Liver (tissue), 9 donors: ENCODE data around the gene SMC6. TPM values are rescaled to one million over a fixed set of nuclear protein-coding genes. Genes with fewer than 3 reads are reported as not detected.

Experiments
- DNase-seq: peaks from one replicate; pipeline ENCODE4 v3.0.0-alpha.2; 2017; ENCODE audit warnings: low spot score
- H3K27ac ChIP-seq, 2 donors: one replicate each; pipeline ENCODE4 v1.7.0; 2013; ENCODE audit warnings: inconsistent platforms in 2 of 2, low read length in 2 of 2, control low read depth in 1 of 2, low read depth in 1 of 2, mild to moderate bottlenecking in 1 of 2
- H3K27me3 ChIP-seq, 4 donors: one replicate each; pipeline versions ENCODE4 v1.6.1 to v1.7.0; 2013; ENCODE audit warnings: low read length in 3 of 4, inconsistent platforms in 1 of 4, mild to moderate bottlenecking in 1 of 4, moderate library complexity in 1 of 4; ENCODE audit not compliant: control insufficient read depth in 4 of 4, insufficient read depth in 4 of 4
- H3K36me3 ChIP-seq, 4 donors: one replicate each; pipeline versions ENCODE4 v1.6.1 to v1.7.0; 2013; ENCODE audit warnings: low read length in 3 of 4, mild to moderate bottlenecking in 3 of 4, low read depth in 1 of 4, moderate library complexity in 1 of 4; ENCODE audit not compliant: control insufficient read depth in 4 of 4, insufficient read depth in 3 of 4
- H3K4me1 ChIP-seq, 4 donors: one replicate each; pipeline versions ENCODE4 v1.6.1 to v1.7.0; 2013; ENCODE audit warnings: low read length in 3 of 4, mild to moderate bottlenecking in 3 of 4, moderate library complexity in 1 of 4; ENCODE audit not compliant: control insufficient read depth in 4 of 4, insufficient read depth in 4 of 4
- H3K4me3 ChIP-seq, 3 donors: one replicate each; pipeline versions ENCODE4 v1.6.1 to v1.7.0; 2013; ENCODE audit warnings: low read length in 3 of 3, control low read depth in 1 of 3, low read depth in 1 of 3, mild to moderate bottlenecking in 1 of 3
- H3K9ac ChIP-seq, 2 donors: one replicate each; pipeline ENCODE4 v1.7.0; 2013; ENCODE audit warnings: low read length in 2 of 2, mild to moderate bottlenecking in 2 of 2, moderate library complexity in 2 of 2, control low read depth in 1 of 2, low read depth in 1 of 2
- H3K9me3 ChIP-seq, 4 donors: one replicate each; pipeline versions ENCODE4 v1.6.1 to v1.7.0; 2013; ENCODE audit warnings: low read length in 3 of 4; ENCODE audit not compliant: control insufficient read depth in 4 of 4
- ATF3 ChIP-seq: IDR thresholded peaks from 2 replicates; pipeline ENCODE4 v1.6.1; 2016; ENCODE audit warnings: antibody characterized with exemption
- EGR1 ChIP-seq, 2 donors: IDR thresholded peaks; 2 replicates each; pipeline ENCODE4 v1.6.1; 2016 to 2018; ENCODE audit warnings: antibody characterized with exemption in 2 of 2, low read depth in 2 of 2
- FOXA1 ChIP-seq: IDR thresholded peaks from 2 replicates; pipeline ENCODE4 v1.6.1; 2016; ENCODE audit warnings: antibody characterized with exemption
- FOXA2 ChIP-seq: IDR thresholded peaks from 2 replicates; pipeline ENCODE4 v1.6.1; 2016; ENCODE audit warnings: antibody characterized with exemption
- GABPA ChIP-seq, 2 donors: IDR thresholded peaks in 1 of 2; conservative IDR thresholded peaks in 1 of 2; 2 replicates each; pipeline ENCODE4 v1.6.1; 2016; ENCODE audit warnings: antibody characterized with exemption in 2 of 2, mild to moderate bottlenecking in 1 of 2, moderate library complexity in 1 of 2
- HNF4A ChIP-seq, 2 donors: conservative IDR thresholded peaks; 2 replicates each; pipeline ENCODE4 v1.6.1; 2016; ENCODE audit warnings: antibody characterized with exemption in 2 of 2, mild to moderate bottlenecking in 2 of 2
- HNF4G ChIP-seq: IDR thresholded peaks from 2 replicates; pipeline ENCODE4 v1.6.1; 2016; ENCODE audit warnings: antibody characterized with exemption
- JUND ChIP-seq, 2 donors: IDR thresholded peaks; 2 replicates each; pipeline ENCODE4 v1.6.1; 2016; ENCODE audit warnings: antibody characterized with exemption in 2 of 2
- NR2F2 ChIP-seq: IDR thresholded peaks from 2 replicates; pipeline ENCODE4 v1.6.1; 2016; ENCODE audit warnings: antibody characterized with exemption
- RAD21 ChIP-seq, 2 donors: IDR thresholded peaks; 2 replicates each; pipeline ENCODE4 v1.6.1; 2016; ENCODE audit warnings: antibody characterized with exemption in 2 of 2, mild to moderate bottlenecking in 2 of 2
- REST ChIP-seq: IDR thresholded peaks from 2 replicates; pipeline ENCODE4 v1.6.1; 2016; ENCODE audit warnings: antibody characterized with exemption, mild to moderate bottlenecking
- RXRA ChIP-seq, 2 donors: IDR thresholded peaks; 2 replicates each; pipeline ENCODE4 v1.6.1; 2017 to 2018; ENCODE audit warnings: antibody characterized with exemption in 2 of 2, mild to moderate bottlenecking in 1 of 2
- SP1 ChIP-seq: IDR thresholded peaks from 2 replicates; pipeline ENCODE4 v1.6.1; 2018; ENCODE audit warnings: antibody characterized with exemption, mild to moderate bottlenecking
- TAF1 ChIP-seq: conservative IDR thresholded peaks from 2 replicates; pipeline ENCODE4 v1.6.1; 2016; ENCODE audit warnings: antibody characterized with exemption, mild to moderate bottlenecking
- YY1 ChIP-seq: IDR thresholded peaks from 2 replicates; pipeline ENCODE4 v1.6.1; 2016; ENCODE audit warnings: antibody characterized with exemption, mild to moderate bottlenecking
- WGBS: extraction: QIAGEN DNeasy Blood & Tissue Kit; methylation state at CpG from one replicate; pipeline ENCODE4 v1.1.7; 2013; 5-methylcytosine and 5-hydroxymethylcytosine counted together
- polyA plus RNA-seq, 2 donors: library from polyadenylated mRNA; stranded (reverse) in 1 of 2; unstranded in 1 of 2; fragments of 200-250 nt in 1 of 2; fragments of >200 nt in 1 of 2; fragmentation: Nextera tagmentation in 1 of 2; extraction: Ambion mirVana in 1 of 2; gene quantifications; one replicate each; pipeline versions ENCODE4 v1.2.1 to v1.2.3, GENCODE V29; 2013 to 2015
- total RNA-seq, 2 donors: library from RNA; depleted of rRNA; stranded (reverse); fragments of >200 nt; gene quantifications; one replicate each; pipeline ENCODE4 v1.2.3, GENCODE V29; 2014
- TF ChIP-seq, protein P1 (sequence below): IDR thresholded peaks from 2 replicates; pipeline ENCODE4 v1.6.1; 2016; ENCODE audit warnings: antibody characterized with exemption
- TF ChIP-seq, protein P2 (sequence below): IDR thresholded peaks from 2 replicates; pipeline ENCODE4 v1.6.1; 2016; ENCODE audit warnings: antibody characterized with exemption
- donor health status: healthy.
- donor health status: healthy.
- donor health status: healthy.
- donor health status: healthy.
- donor health status: healthy.

Gene SMC6
- total and polyA plus RNA-seq, 4 donors: 2.6 to 22.3 (median 11.0) TPM

- Histone ChIP-seq H3K4me3 (no peak overlapping the region), H3K36me3 (no peaks in the 10 kb centered on the region), H3K9ac (no peak overlapping the region), H3K4me1 (no peaks in the 10 kb centered on the region), H3K27ac (no peak overlapping the region), H3K9me3 (no peaks in the 10 kb centered on the region), H3K27me3 (no peaks in the 10 kb centered on the region)
- DNase-seq: no peak
- WGBS: 88% methylated on average over 6 of the region's 6 CpGs
- TF ChIP-seq JUND (IDR thresholded peaks at IDR 0.05): peak in 1 of 2 donors; percentile 37
- TF ChIP-seq, protein P1, sequence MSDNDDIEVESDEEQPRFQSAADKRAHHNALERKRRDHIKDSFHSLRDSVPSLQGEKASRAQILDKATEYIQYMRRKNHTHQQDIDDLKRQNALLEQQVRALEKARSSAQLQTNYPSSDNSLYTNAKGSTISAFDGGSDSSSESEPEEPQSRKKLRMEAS: no peak
These were observed 110.5 kb downstream of the SMC6 start for GRCh38 chr2:17643031-17643615.

- H3K36me3 ChIP-seq: no peaks in the 10 kb centered on the region
- H3K27ac ChIP-seq: no peak overlapping the region
- no peak for DNase-seq
- no peak for TF ChIP-seq ATF3
- TF ChIP-seq, protein P1: no peak
- no peak for TF ChIP-seq HNF4G
- TF ChIP-seq JUND (IDR thresholded peaks at IDR 0.05): no peak
- no peak for TF ChIP-seq HNF4A (conservative IDR thresholded peaks at IDR 0.05)
- TF ChIP-seq FOXA1: no peak
- no peak for TF ChIP-seq TAF1
- TF ChIP-seq FOXA2: no peak
- no peak for TF ChIP-seq RAD21 (IDR thresholded peaks at IDR 0.05)
- no peak for TF ChIP-seq EGR1 (IDR thresholded peaks at IDR 0.05; ENCODE audit: low read depth in 2 of 2)
- TF ChIP-seq SP1: no peak
- TF ChIP-seq, protein P2, sequence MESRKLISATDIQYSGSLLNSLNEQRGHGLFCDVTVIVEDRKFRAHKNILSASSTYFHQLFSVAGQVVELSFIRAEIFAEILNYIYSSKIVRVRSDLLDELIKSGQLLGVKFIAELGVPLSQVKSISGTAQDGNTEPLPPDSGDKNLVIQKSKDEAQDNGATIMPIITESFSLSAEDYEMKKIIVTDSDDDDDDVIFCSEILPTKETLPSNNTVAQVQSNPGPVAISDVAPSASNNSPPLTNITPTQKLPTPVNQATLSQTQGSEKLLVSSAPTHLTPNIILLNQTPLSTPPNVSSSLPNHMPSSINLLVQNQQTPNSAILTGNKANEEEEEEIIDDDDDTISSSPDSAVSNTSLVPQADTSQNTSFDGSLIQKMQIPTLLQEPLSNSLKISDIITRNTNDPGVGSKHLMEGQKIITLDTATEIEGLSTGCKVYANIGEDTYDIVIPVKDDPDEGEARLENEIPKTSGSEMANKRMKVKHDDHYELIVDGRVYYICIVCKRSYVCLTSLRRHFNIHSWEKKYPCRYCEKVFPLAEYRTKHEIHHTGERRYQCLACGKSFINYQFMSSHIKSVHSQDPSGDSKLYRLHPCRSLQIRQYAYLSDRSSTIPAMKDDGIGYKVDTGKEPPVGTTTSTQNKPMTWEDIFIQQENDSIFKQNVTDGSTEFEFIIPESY: no peak
- no peak for TF ChIP-seq YY1
- H3K9me3 ChIP-seq: no peaks in the 10 kb centered on the region
- no peaks in the 10 kb centered on the region for H3K4me1 ChIP-seq
- H3K4me3 ChIP-seq: no peak overlapping the region
- H3K9ac ChIP-seq: no peak overlapping the region
- 94% methylated on average over 2 of the region's 2 CpGs for WGBS
- H3K27me3 ChIP-seq: no peaks in the 10 kb centered on the region
These were observed 113.2 kb downstream of the SMC6 start for GRCh38 chr2:17640406-17640805.

- no peak overlapping the region for H3K9ac ChIP-seq
- 94% methylated on average over 7 of the region's 7 CpGs for WGBS
- no peaks in the 10 kb centered on the region for H3K36me3 ChIP-seq
- no peak overlapping the region for H3K4me3 ChIP-seq
- no peaks in the 10 kb centered on the region for H3K27me3 ChIP-seq
- H3K27ac ChIP-seq: no peak overlapping the region
- no peak for DNase-seq
- H3K9me3 ChIP-seq: no peaks in the 10 kb centered on the region
- no peaks in the 10 kb centered on the region for H3K4me1 ChIP-seq
- TF ChIP-seq GABPA (IDR thresholded peaks at IDR 0.05 in 1 of 2, conservative IDR thresholded peaks at IDR 0.05 in 1 of 2): no peak
- TF ChIP-seq FOXA1: no peak
- no peak for TF ChIP-seq NR2F2
- no peak for TF ChIP-seq HNF4A (conservative IDR thresholded peaks at IDR 0.05)
- TF ChIP-seq FOXA2: no peak
- no peak for TF ChIP-seq HNF4G
- TF ChIP-seq, protein P2: no peak
- TF ChIP-seq JUND (IDR thresholded peaks at IDR 0.05): no peak
- TF ChIP-seq ATF3: no peak
- no peak for TF ChIP-seq REST
- TF ChIP-seq, protein P1: no peak
- no peak for TF ChIP-seq TAF1
- TF ChIP-seq YY1: no peak
- no peak for TF ChIP-seq RAD21 (IDR thresholded peaks at IDR 0.05)
- TF ChIP-seq RXRA (IDR thresholded peaks at IDR 0.05): no peak
- no peak for TF ChIP-seq SP1
These were observed 115.3 kb downstream of the SMC6 start for GRCh38 chr2:17638196-17638743.
